Transverse colon (tissue), 4 donors: ENCODE results near the gene TNFAIP8L3. TPM values are rescaled to one million over a fixed set of nuclear protein-coding genes. Genes with fewer than 3 reads are reported as not detected.
"Not testable (repeated sequence)": the region's sequence is repeated elsewhere in the genome, so short reads cannot be mapped to it uniquely, and the experiment has no call there.

ENCODE experiments used
- DNase-seq: peaks from one replicate; pipeline ENCODE4 v3.0.0-alpha.2; 2019
- H3K27ac ChIP-seq, 4 donors: fragments of 200-600 bp; sonication (generic); 2 replicates each; pipeline ENCODE4 v1.5.1; 2016 to 2018; ENCODE audit warnings: inconsistent platforms in 4 of 4
- H3K27me3 ChIP-seq: fragments of 200-600 bp; sonication (generic); 2 replicates; pipeline ENCODE4 v1.5.1; 2017; ENCODE audit warnings: inconsistent platforms
- H3K36me3 ChIP-seq, 4 donors: fragments of 200-600 bp; sonication (generic); 2 replicates each; pipeline ENCODE4 v1.5.1; 2017 to 2019; ENCODE audit warnings: inconsistent platforms in 4 of 4
- H3K4me1 ChIP-seq, 4 donors: fragments of 200-600 bp; sonication (generic); 2 replicates each; pipeline ENCODE4 v1.5.1; 2017 to 2020; ENCODE audit warnings: inconsistent platforms in 4 of 4
- H3K4me3 ChIP-seq, 4 donors: fragments of 200-600 bp; sonication (generic); 1 replicate in 1 of 4; 2 replicates in 3 of 4; pipeline versions ENCODE4 v1.5.1 to v1.6.1; 2017 to 2019; ENCODE audit warnings: inconsistent platforms in 4 of 4
- H3K9me3 ChIP-seq, 2 donors: fragments of 200-600 bp; sonication (generic); 2 replicates each; pipeline ENCODE4 v1.5.1; 2017 to 2019; ENCODE audit warnings: inconsistent platforms in 2 of 2
- CTCF ChIP-seq, 5 experiments: fragments of 200-600 bp in 3 of 5; fragments of 450-650 bp in 2 of 5; sonication (generic) in 3 of 5; IDR thresholded peaks; 1 replicate in 2 of 5; 2 replicates in 3 of 5; pipeline ENCODE4 v1.5.1; 2016 to 2017; ENCODE audit warnings: antibody characterized with exemption in 5 of 5, inconsistent platforms in 3 of 5, mild to moderate bottlenecking in 2 of 5, moderate library complexity in 1 of 5
- EP300 ChIP-seq: sonication (generic); formaldehyde crosslinking; IDR thresholded peaks from one replicate; pipeline ENCODE4 v1.6.1; 2017; ENCODE audit warnings: antibody characterized with exemption, low read depth
- POLR2A ChIP-seq: fragments of 450-650 bp; IDR thresholded peaks from one replicate; pipeline ENCODE4 v1.6.1; 2016; ENCODE audit warnings: antibody characterized with exemption, mild to moderate bottlenecking, moderate library complexity
- POLR2AphosphoS5 ChIP-seq, 3 donors: sonication (generic); formaldehyde crosslinking; IDR thresholded peaks; one replicate each; pipeline ENCODE4 v1.6.1; 2016; ENCODE audit warnings: antibody characterized with exemption in 3 of 3
- WGBS, 2 donors: methylation state at CpG; one replicate each; pipeline ENCODE4 v1.1.5; 2018; ENCODE audit warnings: low coverage in 1 of 2; 5-methylcytosine and 5-hydroxymethylcytosine counted together
- in situ Hi-C, 4 donors: fragments of 200-750 bp; cut with MboI; loops; one replicate each; pipeline versions ENCODE4 v1.15.0 to v1.15.1; 2017; ENCODE audit warnings: low sequenced_read_pairs in 3 of 4, low pct_ligation_motif_present in 1 of 4, low pct_unique_long_range_greater_than_20kb in 1 of 4
- intact Hi-C: fragments of 100-400 bp; cut with DNase I; formaldehyde crosslinking; loops from one replicate; pipeline ENCODE4 v1.15.1; 2023; ENCODE audit warnings: low total_unique reads
- total RNA-seq, 4 donors: library from RNA; depleted of rRNA; stranded (reverse); fragments of >200 nt; gene quantifications; one replicate each; pipeline ENCODE4 v1.1.0, GENCODE V29; 2016

Gene TNFAIP8L3
- total RNA-seq, 4 donors from 2014 or later, result 6.8 to 35.5 (median 8.6) TPM

- no peaks in the 10 kb centered on the region for H3K27me3 ChIP-seq
- in situ Hi-C loops, result loop anchor here in 1 of 4 donors (25.0 kb wide), 1 partner anchor 93 kb away; no protein-coding TSS in a partner anchor
- H3K4me1 ChIP-seq, result peaks cover 0 to 38% (median 19%) of the 10 kb centered on the region in 4 donors
- DNase-seq, result no peak
- peak overlapping the region; percentile 58 to 68 (median 60) for H3K27ac ChIP-seq
- H3K9me3 ChIP-seq, result no peaks in the 10 kb centered on the region
- 100% methylated on average over 1 of the region's 1 CpG for WGBS, 2 donors
- H3K36me3 ChIP-seq, result no peaks in the 10 kb centered on the region
- intact Hi-C loops, result loop anchor here (10.0 kb wide), 1 partner anchor 56 kb away; no protein-coding TSS in a partner anchor
- TF ChIP-seq CTCF (IDR thresholded peaks at IDR 0.05) (no peak), POLR2AphosphoS5 (IDR thresholded peaks at IDR 0.05) (no peak), EP300 (no peak), POLR2A (no peak)
- no peak overlapping the region for H3K4me3 ChIP-seq
Observed at GRCh38 chr15:51130344-51130743, 35.6 kb upstream of the TNFAIP8L3 start.

GRCh38 chr15:51129535-51130188, 35.0 kb upstream of the TNFAIP8L3 start:
- in situ Hi-C loops (loop anchor here in 1 of 4 donors (25.0 kb wide), 1 partner anchor 92 kb away; no protein-coding TSS in a partner anchor), intact Hi-C loops (loop anchor here (10.0 kb wide), 1 partner anchor 55 kb away; no protein-coding TSS in a partner anchor)
- WGBS, 2 donors, result 46 to 52% methylated on average over 3 to 5 of the region's 5 CpGs
- H3K4me3 ChIP-seq, result no peak overlapping the region
- peak overlapping the region; percentile 58 to 68 (median 60) for H3K27ac ChIP-seq
- DNase-seq, result peak; percentile 73
- TF ChIP-seq CTCF (IDR thresholded peaks at IDR 0.05) (no peak), POLR2A (no peak), EP300 (no peak), POLR2AphosphoS5 (IDR thresholded peaks at IDR 0.05) (peak in 2 of 3 donors; percentile 29 to 56)
- H3K9me3 ChIP-seq, result no peaks in the 10 kb centered on the region
- H3K4me1 ChIP-seq, result peaks cover 0 to 38% (median 19%) of the 10 kb centered on the region in 4 donors
- no peaks in the 10 kb centered on the region for H3K27me3 ChIP-seq
- H3K36me3 ChIP-seq, result no peaks in the 10 kb centered on the region

GRCh38 chr15:51128701-51129100, 34.0 kb upstream of the TNFAIP8L3 start:
- no peaks in the 10 kb centered on the region for H3K27me3 ChIP-seq
- no peaks in the 10 kb centered on the region for H3K9me3 ChIP-seq
- in situ Hi-C loops (loop anchor here in 1 of 4 donors (25.0 kb wide), 1 partner anchor 91 kb away; no protein-coding TSS in a partner anchor), intact Hi-C loops (no loop called here)
- peaks cover 0 to 38% (median 19%) of the 10 kb centered on the region in 4 donors for H3K4me1 ChIP-seq
- peak overlapping the region; percentile 52 to 61 (median 58) for H3K27ac ChIP-seq
- WGBS, 2 donors, result 76% methylated on average over 2 of the region's 2 CpGs; no CpG with 5 or more reads in 1 of the 2 donors
- no peak for DNase-seq
- no peaks in the 10 kb centered on the region for H3K36me3 ChIP-seq
- H3K4me3 ChIP-seq, result no peak overlapping the region
- TF ChIP-seq EP300 (no peak), POLR2AphosphoS5 (IDR thresholded peaks at IDR 0.05) (no peak), CTCF (IDR thresholded peaks at IDR 0.05) (no peak), POLR2A (no peak)

- H3K9me3 ChIP-seq, result peaks cover 0 to 6% of the 10 kb centered on the region in 2 donors
- in situ Hi-C loops, result loop anchor here in 1 of 4 donors (25.0 kb wide), 1 partner anchor 90 kb away; no protein-coding TSS in a partner anchor
- intact Hi-C loops, result no loop called here
- no peak for DNase-seq
- H3K4me3 ChIP-seq, result no peak overlapping the region
- no peaks in the 10 kb centered on the region for H3K36me3 ChIP-seq
- no peak overlapping the region for H3K27ac ChIP-seq
- H3K4me1 ChIP-seq, result peaks cover 0 to 21% (median 15%) of the 10 kb centered on the region in 4 donors
- H3K27me3 ChIP-seq, result no peaks in the 10 kb centered on the region
- TF ChIP-seq POLR2AphosphoS5 (IDR thresholded peaks at IDR 0.05), result no peak
- TF ChIP-seq POLR2A, result no peak
- TF ChIP-seq CTCF (IDR thresholded peaks at IDR 0.05), result no peak
- no peak for TF ChIP-seq EP300
- 69 to 71% methylated on average over 3 of the region's 3 CpGs for WGBS, 2 donors
Observed at GRCh38 chr15:51126842-51127241, 32.1 kb upstream of the TNFAIP8L3 start.

- H3K27me3 ChIP-seq, H3K4me3 ChIP-seq, DNase-seq, H3K9me3 ChIP-seq, intact Hi-C loops, H3K36me3 ChIP-seq, H3K4me1 ChIP-seq, H3K27ac ChIP-seq, in situ Hi-C loops: not testable (repeated sequence)
Observed at GRCh38 chr15:51123002-51123401, 28.3 kb upstream of the TNFAIP8L3 start.
